ENCODE results near the gene TOB1. TPM values are rescaled to one million over a fixed set of nuclear protein-coding genes. Genes with fewer than 3 reads are reported as not detected.

Gene TOB1
- total and polyA plus RNA-seq, 10 donors = 6.3 to 42.3 (median 23.1) TPM

DNA sequence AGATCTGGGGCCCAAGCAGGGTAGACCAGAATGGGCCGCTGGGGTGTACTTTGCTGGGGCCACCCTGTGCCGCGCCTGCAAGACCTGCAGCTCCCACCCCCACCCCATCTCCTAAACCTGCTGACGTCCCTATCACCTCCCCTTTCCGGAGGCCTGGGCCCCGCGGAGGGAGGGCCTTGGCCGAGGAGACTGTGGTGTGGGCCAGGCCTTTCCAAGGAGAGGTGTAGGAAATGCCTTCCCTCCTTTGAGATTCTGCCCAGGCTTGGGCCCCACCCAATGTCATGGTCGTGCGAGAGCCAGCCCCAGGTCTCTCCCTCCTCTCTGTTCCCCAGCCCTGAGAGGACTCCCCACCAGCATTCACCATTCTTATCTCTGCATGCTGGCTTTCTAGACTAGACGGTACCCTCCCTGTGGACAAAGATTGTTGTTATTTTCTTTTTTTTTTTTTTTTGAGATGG is 34.7 kb downstream of the TOB1 start:
- DNase-seq = no peak
- Histone ChIP-seq H3K36me3 (no peaks in the 10 kb centered on the region), H3K9me3 (no peaks in the 10 kb centered on the region), H3K4me3 (no peak overlapping the region), H3K27me3 (replicated peaks in 1 of 7) (peaks cover 0 to 33% (median 0%) of the 10 kb centered on the region in 7 donors), H3K27ac (no peak overlapping the region), H3K4me1 (peaks cover 0 to 6% (median 0%) of the 10 kb centered on the region in 6 donors)
- TF ChIP-seq, protein P1, sequence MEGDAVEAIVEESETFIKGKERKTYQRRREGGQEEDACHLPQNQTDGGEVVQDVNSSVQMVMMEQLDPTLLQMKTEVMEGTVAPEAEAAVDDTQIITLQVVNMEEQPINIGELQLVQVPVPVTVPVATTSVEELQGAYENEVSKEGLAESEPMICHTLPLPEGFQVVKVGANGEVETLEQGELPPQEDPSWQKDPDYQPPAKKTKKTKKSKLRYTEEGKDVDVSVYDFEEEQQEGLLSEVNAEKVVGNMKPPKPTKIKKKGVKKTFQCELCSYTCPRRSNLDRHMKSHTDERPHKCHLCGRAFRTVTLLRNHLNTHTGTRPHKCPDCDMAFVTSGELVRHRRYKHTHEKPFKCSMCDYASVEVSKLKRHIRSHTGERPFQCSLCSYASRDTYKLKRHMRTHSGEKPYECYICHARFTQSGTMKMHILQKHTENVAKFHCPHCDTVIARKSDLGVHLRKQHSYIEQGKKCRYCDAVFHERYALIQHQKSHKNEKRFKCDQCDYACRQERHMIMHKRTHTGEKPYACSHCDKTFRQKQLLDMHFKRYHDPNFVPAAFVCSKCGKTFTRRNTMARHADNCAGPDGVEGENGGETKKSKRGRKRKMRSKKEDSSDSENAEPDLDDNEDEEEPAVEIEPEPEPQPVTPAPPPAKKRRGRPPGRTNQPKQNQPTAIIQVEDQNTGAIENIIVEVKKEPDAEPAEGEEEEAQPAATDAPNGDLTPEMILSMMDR (IDR thresholded peaks at IDR 0.05 in 8 of 11, conservative IDR thresholded peaks at IDR 0.05 in 3 of 11) = no peak
- TF ChIP-seq POLR2AphosphoS5 (IDR thresholded peaks at IDR 0.05) (no peak), POLR2A (IDR thresholded peaks at IDR 0.05) (no peak)
- 37 to 54% (median 49%) methylated on average over 7 to 11 of the region's 11 CpGs for WGBS, 5 donors
- intact Hi-C loops (cut with DNase I; ENCODE audit: low total_unique reads) = no loop called here

DNA sequence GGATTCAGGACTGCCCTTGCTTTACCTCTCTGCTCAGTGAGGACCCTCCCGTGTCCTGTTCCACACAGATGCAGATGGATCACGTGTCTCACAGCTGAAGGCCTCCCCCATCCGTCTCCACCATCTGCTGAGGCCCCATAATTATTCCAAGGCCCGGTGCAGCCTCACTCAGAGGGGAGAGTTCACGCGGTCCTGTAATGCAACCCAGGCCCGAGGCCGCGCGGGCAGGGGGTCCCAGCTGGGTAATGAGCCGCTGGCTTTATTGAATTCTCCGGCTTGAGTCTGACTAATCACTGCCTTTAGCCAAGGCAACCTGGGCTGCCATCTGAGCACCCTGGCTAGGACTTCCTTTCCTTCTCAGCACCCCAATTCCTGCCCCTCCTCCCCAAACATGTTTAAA is 35.2 kb downstream of the TOB1 start:
- intact Hi-C loops (cut with DNase I; ENCODE audit: low total_unique reads) = no loop called here
- DNase-seq = no peak

DNA sequence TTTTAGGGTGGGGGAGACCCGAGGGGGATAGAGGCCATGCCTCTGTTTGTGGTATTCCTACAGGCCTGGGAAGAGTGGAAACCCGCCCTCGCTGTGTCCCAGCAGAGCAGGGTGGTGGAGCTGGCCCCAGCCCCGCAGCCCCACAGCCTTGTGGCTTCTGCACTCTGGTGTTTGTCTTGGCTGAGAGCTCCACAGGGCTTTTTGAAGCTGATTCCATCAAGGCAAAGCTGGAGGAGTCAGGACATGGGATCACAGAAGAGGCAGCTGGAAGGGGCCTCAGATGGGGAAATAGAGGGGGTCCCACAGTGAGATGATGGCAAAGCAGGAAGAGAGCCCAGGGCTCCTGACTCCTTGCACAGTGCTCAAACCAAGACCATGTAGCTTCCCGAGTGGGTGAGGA is 35.8 kb downstream of the TOB1 start:
- Histone ChIP-seq H3K9me3 (no peaks in the 10 kb centered on the region), H3K27me3 (replicated peaks in 1 of 7) (peaks cover 0 to 25% (median 0%) of the 10 kb centered on the region in 7 donors), H3K4me3 (no peak overlapping the region), H3K4me1 (peaks cover 0 to 3% (median 0%) of the 10 kb centered on the region in 6 donors), H3K27ac (no peak overlapping the region), H3K36me3 (no peaks in the 10 kb centered on the region)
- TF ChIP-seq, protein P1 (IDR thresholded peaks at IDR 0.05 in 8 of 11, conservative IDR thresholded peaks at IDR 0.05 in 3 of 11) = no peak
- no peak for TF ChIP-seq POLR2A (IDR thresholded peaks at IDR 0.05)
- TF ChIP-seq POLR2AphosphoS5 (IDR thresholded peaks at IDR 0.05) = no peak
- WGBS, 5 donors = 81 to 91% (median 84%) methylated on average over 4 to 5 of the region's 5 CpGs
- intact Hi-C loops (cut with DNase I; ENCODE audit: low total_unique reads) = no loop called here
- no peak for DNase-seq

More for the DNA sequence above, 35.2 kb downstream of the TOB1 start:
- Histone ChIP-seq H3K36me3 (no peaks in the 10 kb centered on the region), H3K27ac (no peak overlapping the region), H3K27me3 (replicated peaks in 1 of 7) (peaks cover 0 to 32% (median 0%) of the 10 kb centered on the region in 7 donors), H3K9me3 (no peaks in the 10 kb centered on the region), H3K4me1 (peaks cover 0 to 6% (median 0%) of the 10 kb centered on the region in 6 donors), H3K4me3 (no peak overlapping the region)
- 83 to 91% (median 86%) methylated on average over 11 to 12 of the region's 12 CpGs for WGBS, 5 donors
- no peak for TF ChIP-seq POLR2AphosphoS5 (IDR thresholded peaks at IDR 0.05)
- TF ChIP-seq, protein P1 (IDR thresholded peaks at IDR 0.05 in 8 of 11, conservative IDR thresholded peaks at IDR 0.05 in 3 of 11) = no peak

DNA sequence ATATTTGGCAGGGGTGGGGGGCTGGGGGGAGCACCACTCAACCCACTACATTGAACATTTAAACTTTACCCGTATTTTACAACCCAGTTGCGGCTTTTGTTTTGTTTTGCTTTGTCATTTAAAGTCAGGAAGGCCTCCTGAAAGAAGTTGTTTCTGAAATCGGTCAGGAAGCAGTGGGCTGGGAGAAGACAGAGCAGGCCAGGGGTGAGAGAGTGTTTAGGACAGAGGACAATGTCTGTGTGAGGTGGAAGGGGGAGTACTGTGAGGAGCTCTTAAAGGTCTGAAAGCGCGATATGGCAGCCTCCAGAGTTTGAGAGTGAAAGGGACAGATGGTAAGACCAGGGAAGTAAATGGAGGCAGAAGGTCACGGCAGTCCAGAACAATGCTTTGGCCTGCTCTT is 36.8 kb downstream of the TOB1 start:
- TF ChIP-seq, protein P1 (IDR thresholded peaks at IDR 0.05 in 8 of 11, conservative IDR thresholded peaks at IDR 0.05 in 3 of 11) = no peak
- TF ChIP-seq POLR2AphosphoS5 (IDR thresholded peaks at IDR 0.05) (no peak), POLR2A (IDR thresholded peaks at IDR 0.05) (no peak)
- peaks cover 0 to 15% (median 0%) of the 10 kb centered on the region in 7 donors for H3K27me3 ChIP-seq (replicated peaks in 1 of 7)
- H3K36me3 ChIP-seq = no peaks in the 10 kb centered on the region
- no peak overlapping the region for H3K4me3 ChIP-seq
- no peaks in the 10 kb centered on the region for H3K4me1 ChIP-seq
- H3K27ac ChIP-seq = peak overlapping the region in 2 of 8 donors; percentile 38 to 49
- intact Hi-C loops (cut with DNase I; ENCODE audit: low total_unique reads) = no loop called here
- 43 to 63% (median 55%) methylated on average over 6 of the region's 6 CpGs for WGBS, 5 donors
- DNase-seq = peak; percentile 7
- no peaks in the 10 kb centered on the region for H3K9me3 ChIP-seq

Measured in spleen (tissue), 11 donors.